ENCODE measurements around the gene IKZF3.
"Not testable (repeated sequence)": the region's sequence is repeated elsewhere in the genome, so short reads cannot be mapped to it uniquely, and the experiment has no call there.

The IKZF3 gene

GRCh38 chr17:39863918-39864746, at the start of gene IKZF3:
TSS of gene IKZF3 (minus strand) at chr17:39864312. CDS start at chr17:39864126, 186 bp downstream.
- in situ Hi-C loops (cut with MboI; ENCODE audit: low sequenced_read_pairs): no loop called here
- H3K9me3 ChIP-seq: no peaks in the 10 kb centered on the region
- H3K4me3 ChIP-seq: no peak within 1 kb of the TSS
- DNase-seq (ENCODE audit: low spot score in 2 of 2): peak; percentile 46 to 71
- H3K4me1 ChIP-seq: no peaks in the 10 kb centered on the region
- peaks cover 41% of the 10 kb centered on the region for H3K27me3 ChIP-seq (ENCODE audit: low read depth)
- H3K36me3 ChIP-seq (replicated peaks): no peaks in the 10 kb centered on the region

GRCh38 chr17:39908789-39909352, 44.8 kb upstream of the IKZF3 start:
- Histone ChIP-seq H3K4me3 (no peak overlapping the region), H3K36me3 (replicated peaks) (no peaks in the 10 kb centered on the region), H3K4me1 (no peaks in the 10 kb centered on the region), H3K27me3 (ENCODE audit: low read depth) (no peaks in the 10 kb centered on the region), H3K9me3 (no peaks in the 10 kb centered on the region)
- in situ Hi-C loops (cut with MboI; ENCODE audit: low sequenced_read_pairs): no loop called here
- DNase-seq (ENCODE audit: low spot score in 2 of 2): no peak

GRCh38 chr17:39904990-39905288, 40.8 kb upstream of the IKZF3 start:
- H3K27me3 ChIP-seq (ENCODE audit: low read depth): no peaks in the 10 kb centered on the region
- no peak overlapping the region for H3K4me3 ChIP-seq
- H3K9me3 ChIP-seq: no peaks in the 10 kb centered on the region
- DNase-seq (ENCODE audit: low spot score in 2 of 2): no peak
- no peaks in the 10 kb centered on the region for H3K36me3 ChIP-seq (replicated peaks)
- no peaks in the 10 kb centered on the region for H3K4me1 ChIP-seq
- in situ Hi-C loops (cut with MboI; ENCODE audit: low sequenced_read_pairs): no loop called here

GRCh38 chr17:39903158-39903884, 39.2 kb upstream of the IKZF3 start:
- no peak for DNase-seq (ENCODE audit: low spot score in 2 of 2)
- no peaks in the 10 kb centered on the region for H3K4me1 ChIP-seq
- H3K27me3 ChIP-seq (ENCODE audit: low read depth): 0 out of 2 replicates have a peak, but pooled peaks cover under 1% of the 10 kb centered on the region
- in situ Hi-C loops (cut with MboI; ENCODE audit: low sequenced_read_pairs): no loop called here
- no peaks in the 10 kb centered on the region for H3K9me3 ChIP-seq
- H3K36me3 ChIP-seq (replicated peaks): no peaks in the 10 kb centered on the region
- H3K4me3 ChIP-seq: no peak overlapping the region

GRCh38 chr17:39902027-39902426, 37.9 kb upstream of the IKZF3 start:
- DNase-seq (ENCODE audit: low spot score in 2 of 2); H3K4me1 ChIP-seq; H3K27me3 ChIP-seq (ENCODE audit: low read depth); H3K4me3 ChIP-seq; H3K9me3 ChIP-seq; in situ Hi-C loops (cut with MboI; ENCODE audit: low sequenced_read_pairs); H3K36me3 ChIP-seq (replicated peaks): not testable (repeated sequence)

GRCh38 chr17:39899215-39899614, 35.1 kb upstream of the IKZF3 start:
- no peak overlapping the region for H3K4me3 ChIP-seq
- no peaks in the 10 kb centered on the region for H3K36me3 ChIP-seq (replicated peaks)
- H3K4me1 ChIP-seq: no peaks in the 10 kb centered on the region
- in situ Hi-C loops (cut with MboI; ENCODE audit: low sequenced_read_pairs): no loop called here
- no peak for DNase-seq (ENCODE audit: low spot score in 2 of 2)
- H3K27me3 ChIP-seq (ENCODE audit: low read depth): peaks cover 7% of the 10 kb centered on the region
- no peaks in the 10 kb centered on the region for H3K9me3 ChIP-seq

GRCh38 chr17:39898088-39898487, 34.0 kb upstream of the IKZF3 start:
- H3K4me1 ChIP-seq: no peaks in the 10 kb centered on the region
- no peaks in the 10 kb centered on the region for H3K36me3 ChIP-seq (replicated peaks)
- H3K27me3 ChIP-seq (ENCODE audit: low read depth): peaks cover 9% of the 10 kb centered on the region
- no peaks in the 10 kb centered on the region for H3K9me3 ChIP-seq
- in situ Hi-C loops (cut with MboI; ENCODE audit: low sequenced_read_pairs): no loop called here
- DNase-seq (ENCODE audit: low spot score in 2 of 2): no peak
- H3K4me3 ChIP-seq: no peak overlapping the region

- Histone ChIP-seq H3K4me3 (no peak overlapping the region), H3K27me3 (ENCODE audit: low read depth) (peaks cover 20% of the 10 kb centered on the region), H3K4me1 (no peaks in the 10 kb centered on the region), H3K36me3 (replicated peaks) (no peaks in the 10 kb centered on the region), H3K9me3 (no peaks in the 10 kb centered on the region)
- no peak for DNase-seq (ENCODE audit: low spot score in 2 of 2)
- in situ Hi-C loops (cut with MboI; ENCODE audit: low sequenced_read_pairs): no loop called here
Measured at GRCh38 chr17:39894681-39895376, 30.7 kb upstream of the IKZF3 start.

- in situ Hi-C loops (cut with MboI; ENCODE audit: low sequenced_read_pairs): no loop called here
- H3K27me3 ChIP-seq (ENCODE audit: low read depth): peaks cover 25% of the 10 kb centered on the region
- no peak overlapping the region for H3K4me3 ChIP-seq
- H3K36me3 ChIP-seq (replicated peaks): no peaks in the 10 kb centered on the region
- H3K9me3 ChIP-seq: no peaks in the 10 kb centered on the region
- DNase-seq (ENCODE audit: low spot score in 2 of 2): no peak
- no peaks in the 10 kb centered on the region for H3K4me1 ChIP-seq
Measured at GRCh38 chr17:39889200-39889599, 25.1 kb upstream of the IKZF3 start.

GRCh38 chr17:39887078-39887477, 23.0 kb upstream of the IKZF3 start:
- H3K36me3 ChIP-seq (replicated peaks): no peaks in the 10 kb centered on the region
- no peaks in the 10 kb centered on the region for H3K4me1 ChIP-seq
- H3K9me3 ChIP-seq: no peaks in the 10 kb centered on the region
- in situ Hi-C loops (cut with MboI; ENCODE audit: low sequenced_read_pairs): no loop called here
- DNase-seq (ENCODE audit: low spot score in 2 of 2): no peak
- H3K27me3 ChIP-seq (ENCODE audit: low read depth): peaks cover 24% of the 10 kb centered on the region
- H3K4me3 ChIP-seq: no peak overlapping the region

- in situ Hi-C loops (cut with MboI; ENCODE audit: low sequenced_read_pairs): not testable (repeated sequence)
Measured at GRCh38 chr17:39886102-39886501, 22.0 kb upstream of the IKZF3 start.

GRCh38 chr17:39872751-39873150, 8.6 kb upstream of the IKZF3 start:
- DNase-seq (ENCODE audit: low spot score in 2 of 2): peak in 1 of 2 experiments; percentile 38
- H3K4me3 ChIP-seq: no peak overlapping the region
- H3K4me1 ChIP-seq: no peaks in the 10 kb centered on the region
- H3K9me3 ChIP-seq: no peaks in the 10 kb centered on the region
- H3K27me3 ChIP-seq (ENCODE audit: low read depth): peaks cover 23% of the 10 kb centered on the region
- in situ Hi-C loops (cut with MboI; ENCODE audit: low sequenced_read_pairs): no loop called here
- no peaks in the 10 kb centered on the region for H3K36me3 ChIP-seq (replicated peaks)

More at GRCh38 chr17:39886102-39886501, 22.0 kb upstream of the IKZF3 start:
- peaks cover 17% of the 10 kb centered on the region for H3K27me3 ChIP-seq (ENCODE audit: low read depth)
- DNase-seq (ENCODE audit: low spot score in 2 of 2); H3K4me1 ChIP-seq; H3K36me3 ChIP-seq (replicated peaks); H3K9me3 ChIP-seq; H3K4me3 ChIP-seq: not testable (repeated sequence)

- no peak overlapping the region for H3K4me3 ChIP-seq
- H3K36me3 ChIP-seq (replicated peaks): no peaks in the 10 kb centered on the region
- in situ Hi-C loops (cut with MboI; ENCODE audit: low sequenced_read_pairs): no loop called here
- H3K27me3 ChIP-seq (ENCODE audit: low read depth): peaks cover 14% of the 10 kb centered on the region
- no peaks in the 10 kb centered on the region for H3K9me3 ChIP-seq
- H3K4me1 ChIP-seq: no peaks in the 10 kb centered on the region
- DNase-seq (ENCODE audit: low spot score in 2 of 2): no peak
Measured at GRCh38 chr17:39871801-39872200, 7.7 kb upstream of the IKZF3 start.

GRCh38 chr17:39870776-39871175, 6.7 kb upstream of the IKZF3 start:
- in situ Hi-C loops (cut with MboI; ENCODE audit: low sequenced_read_pairs): no loop called here
- Histone ChIP-seq H3K27me3 (ENCODE audit: low read depth) (peaks cover 11% of the 10 kb centered on the region), H3K4me3 (no peak overlapping the region), H3K36me3 (replicated peaks) (no peaks in the 10 kb centered on the region), H3K9me3 (no peaks in the 10 kb centered on the region), H3K4me1 (no peaks in the 10 kb centered on the region)
- no peak for DNase-seq (ENCODE audit: low spot score in 2 of 2)

Measured in HAP-1 (cell line).